Adrenal gland (tissue), 12 donors: ENCODE results near the gene TSPAN4. TPM values are rescaled to one million over a fixed set of nuclear protein-coding genes. Genes with fewer than 3 reads are reported as not detected.

Experiments used
- DNase-seq, 7 donors: peaks; one replicate each; pipeline ENCODE4 v3.0.0-alpha.2; 2019 to 2020
- H3K27ac ChIP-seq, 5 donors: fragments of 200-600 bp; sonication (generic) in 4 of 5; 1 replicate in 3 of 5; 2 replicates in 2 of 5; pipeline versions ENCODE4 v1.5.1 to v1.8.0; 2016 to 2020; ENCODE audit warnings: mild to moderate bottlenecking in 1 of 5
- H3K27me3 ChIP-seq: fragments of 200-600 bp; 2 replicates; pipeline ENCODE4 v1.8.0; 2021
- H3K36me3 ChIP-seq, 2 donors: fragments of 200-600 bp; replicated peaks in 1 of 2; 1 replicate in 1 of 2; 2 replicates in 1 of 2; pipeline versions ENCODE4 v1.5.1 to v1.8.0; 2018 to 2022
- H3K4me1 ChIP-seq, 2 donors: fragments of 200-600 bp; replicated peaks in 1 of 2; 1 replicate in 1 of 2; 2 replicates in 1 of 2; pipeline versions ENCODE4 v1.5.1 to v1.8.0; 2018 to 2021
- H3K4me3 ChIP-seq, 4 donors: fragments of 200-600 bp; sonication (generic) in 3 of 4; one replicate each; pipeline ENCODE4 v1.5.1; 2016 to 2018
- H3K9me3 ChIP-seq, 3 donors: fragments of 200-600 bp; sonication (generic) in 1 of 3; replicated peaks in 1 of 3; 1 replicate in 2 of 3; 2 replicates in 1 of 3; pipeline versions ENCODE4 v1.5.1 to v1.8.0; 2016 to 2021
- CTCF ChIP-seq, 6 experiments: fragments of 450-650 bp in 4 of 6; fragments of 200-600 bp in 2 of 6; sonication (generic) in 1 of 6; IDR thresholded peaks; 1 replicate in 5 of 6; 2 replicates in 1 of 6; pipeline versions ENCODE4 v1.5.1 to v1.8.0; 2016 to 2021; ENCODE audit warnings: antibody characterized with exemption in 6 of 6, mild to moderate bottlenecking in 2 of 6, moderate library complexity in 1 of 6
- POLR2A ChIP-seq, 2 donors: fragments of 450-650 bp; IDR thresholded peaks; one replicate each; pipeline ENCODE4 v1.6.1; 2017; ENCODE audit warnings: antibody characterized with exemption in 2 of 2, mild to moderate bottlenecking in 2 of 2, moderate library complexity in 1 of 2
- WGBS, 4 donors: extraction: QIAGEN DNeasy Blood & Tissue Kit in 2 of 4; methylation state at CpG; one replicate each; pipeline versions ENCODE4 v1.1.5 to v1.1.7; 2013 to 2017; 5-methylcytosine and 5-hydroxymethylcytosine counted together
- intact Hi-C, 2 donors: fragments of 100-400 bp; cut with DNase I; formaldehyde crosslinking; loops; one replicate each; pipeline versions ENCODE4 v1.14.1 to v1.15.0; 2022 to 2023
- polyA plus RNA-seq, 3 donors: library from polyadenylated mRNA; stranded (reverse); fragments of 200-250 nt in 2 of 3; fragments of 350-450 nt in 1 of 3; fragmentation: Illumina TruSeq in 1 of 3; extraction: RNeasy Lipid Tissue Mini Kit (QIAGEN cat#74804) in 1 of 3; gene quantifications; one replicate each; pipeline ENCODE4 v1.2.3, GENCODE V29; 2013 to 2014
- total RNA-seq, 9 donors: library from RNA; depleted of rRNA in 4 of 9; stranded (reverse); fragments of >200 nt in 4 of 9; fragments of 120-200 nt in 1 of 9; fragmentation: NEBNext Ultra II Directional in 1 of 9; extraction: Animal tissue kit (Norgen Biotek cat#: 25700) in 1 of 9; gene quantifications; one replicate each; pipeline versions ENCODE4 v1.1.0 to v1.2.4, GENCODE V29; 2013 to 2023
- donor health status: healthy with polysubstance abuse.
- donor health status: Bipolar disorder and iron deficiency.
- donor health status: DM: yes; HTN: yes; CAD: no.
- donor health status: DM: no; HTN: no; CAD: no.
- donor health status: DM: no; HTN: no; CAD: no.
- donor health status: DM: yes; HTN: yes; CAD: no.

The TSPAN4 gene
- total and polyA plus RNA-seq, 12 donors = 5.2 to 207 (median 53.5) TPM

- Histone ChIP-seq H3K4me1 (peaks cover 12 to 32% of the 10 kb centered on the region in 2 donors), H3K36me3 (no peaks in the 10 kb centered on the region), H3K27me3 (no peaks in the 10 kb centered on the region), H3K9me3 (no peaks in the 10 kb centered on the region), H3K27ac (peak within 1 kb of the TSS; percentile 74 to 97 (median 79)), H3K4me3 (peak within 1 kb of the TSS; percentile 60 to 97 (median 85))
- DNase-seq = peak; percentile 77 to 89 (median 85)
- TF ChIP-seq CTCF (IDR thresholded peaks at IDR 0.05) = no peak
- no peak for TF ChIP-seq POLR2A (IDR thresholded peaks at IDR 0.05)
- intact Hi-C loops = no loop called here
- WGBS, 4 donors = 0 to 1% (median 1%) methylated on average over 8 to 58 of the region's 59 CpGs
Measured at GRCh38 chr11:910589-911030, 68.0 kb downstream of the TSPAN4 start, which contains the start of gene CHID1. Gene CHID1 (minus strand): TSS chr11:910810. CDS start chr11:904816, 5,994 bp downstream.

- Histone ChIP-seq H3K27ac (peak overlapping the region; percentile 74 to 97 (median 79)), H3K27me3 (no peaks in the 10 kb centered on the region), H3K4me1 (peaks cover 12 to 32% of the 10 kb centered on the region in 2 donors), H3K4me3 (peak overlapping the region in 3 of 4 donors; percentile 60 to 97 (median 85)), H3K9me3 (no peaks in the 10 kb centered on the region), H3K36me3 (no peaks in the 10 kb centered on the region)
- WGBS, 4 donors = 2 to 6% (median 4%) methylated on average over 22 to 68 of the region's 68 CpGs
- intact Hi-C loops = no loop called here
- no peak for TF ChIP-seq CTCF (IDR thresholded peaks at IDR 0.05)
- TF ChIP-seq POLR2A (IDR thresholded peaks at IDR 0.05) = peak; percentile 20 to 49
- DNase-seq = peak; percentile 45 to 77 (median 69)
Measured at GRCh38 chr11:911031-911889, 68.6 kb downstream of the TSPAN4 start.

- Histone ChIP-seq H3K36me3 (no peaks in the 10 kb centered on the region), H3K4me1 (peaks cover 12 to 32% of the 10 kb centered on the region in 2 donors), H3K27me3 (no peaks in the 10 kb centered on the region), H3K27ac (peak overlapping the region in 4 of 5 donors; percentile 79 to 97 (median 86)), H3K9me3 (no peaks in the 10 kb centered on the region), H3K4me3 (no peak overlapping the region)
- intact Hi-C loops = no loop called here
- WGBS, 4 donors = 92 to 98% (median 95%) methylated on average over 10 to 11 of the region's 11 CpGs
- DNase-seq = no peak
- no peak for TF ChIP-seq POLR2A (IDR thresholded peaks at IDR 0.05)
- no peak for TF ChIP-seq CTCF (IDR thresholded peaks at IDR 0.05)
Measured at GRCh38 chr11:911890-912219, 69.2 kb downstream of the TSPAN4 start.

DNA sequence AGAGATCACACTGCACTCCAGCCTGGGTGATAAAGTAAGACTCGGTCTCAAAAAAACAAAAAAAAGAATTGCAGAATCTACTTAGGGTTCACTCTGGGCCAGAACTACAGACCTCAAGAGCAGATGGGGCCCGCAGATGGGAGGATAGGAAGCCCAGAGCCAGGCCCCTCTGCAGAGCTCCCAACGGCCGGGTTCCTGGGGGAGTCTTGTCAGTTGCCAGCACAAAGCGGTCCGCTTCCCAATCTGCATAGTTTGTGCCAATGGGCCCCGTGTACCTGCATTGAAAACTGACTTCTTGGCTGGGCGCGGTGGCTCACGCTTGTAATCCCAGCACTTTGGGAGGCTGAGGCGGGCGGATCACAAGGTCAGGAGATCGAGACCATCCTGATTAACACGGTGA lies 69.6 kb downstream of the TSPAN4 start:
- Histone ChIP-seq H3K27me3 (no peaks in the 10 kb centered on the region), H3K4me1 (peaks cover 12 to 32% of the 10 kb centered on the region in 2 donors), H3K9me3 (no peaks in the 10 kb centered on the region), H3K4me3 (no peak overlapping the region), H3K27ac (no peak overlapping the region), H3K36me3 (no peaks in the 10 kb centered on the region)
- DNase-seq = no peak
- WGBS, 4 donors = 92 to 95% (median 93%) methylated on average over 13 to 14 of the region's 14 CpGs
- TF ChIP-seq POLR2A (IDR thresholded peaks at IDR 0.05) (no peak), CTCF (IDR thresholded peaks at IDR 0.05) (no peak)
- intact Hi-C loops = no loop called here
